ENCODE measurements around the gene TUFT1. TPM values are rescaled to one million over a fixed set of nuclear protein-coding genes. Genes with fewer than 3 reads are reported as not detected.

TUFT1 gene
- total and polyA plus RNA-seq, 2 of the 13 experiments (the other 11 are each of a cell fraction or from before 2014, with no cell fraction given), result 6.4 to 7.3 TPM

DNA sequence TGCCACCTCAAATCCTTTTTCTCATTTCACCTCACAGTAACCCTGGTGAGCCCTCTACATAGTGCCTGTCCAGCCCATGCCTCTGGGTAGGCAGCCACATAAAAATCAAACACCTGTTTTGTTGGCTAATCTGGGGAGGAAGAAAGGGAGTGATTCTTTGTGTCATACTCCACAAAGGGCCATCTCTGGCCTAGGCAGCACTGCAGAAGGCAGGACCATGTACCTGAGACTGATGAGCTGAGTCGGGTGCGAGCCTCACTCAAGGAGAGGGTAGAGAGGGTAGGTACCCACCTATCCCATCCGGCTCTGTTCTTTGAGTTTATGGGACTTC, 7.8 kb downstream of the TUFT1 start:
- FAIRE-seq (no peak), ATAC-seq (peak; percentile 32; the same call in 2 of the 3 replicates), DNase-seq (ENCODE audit: low spot score) (no peak)
- BruUV-seq (replicated peaks), result no TSS peak
- in situ Hi-C loops (cut with HindIII; ENCODE audit: extremely low pct_ligation_motif_present, low pct_unique_long_range_greater_than_20kb) (loop anchor here (25.0 kb wide), 1 partner anchor 189 kb away; no protein-coding TSS in a partner anchor), intact Hi-C loops (cut with micrococcal nuclease; ENCODE audit: unreplicated experiment) (loop anchor here (2.0 to 10.0 kb wide), 2 partner anchors 17 to 287 kb away; partner anchors contain the start of genes C2CD4D and RORC)
- no peaks in the 10 kb centered on the region for H3K9me3 ChIP-seq (ENCODE audit: low read length)
- peaks cover 48% of the 10 kb centered on the region for H3K4me1 ChIP-seq (ENCODE audit: insufficient read depth, low read length)
- no peak overlapping the region for H2AFZ ChIP-seq (ENCODE audit: low read length)
- H3K27ac ChIP-seq (ENCODE audit: extremely low read length, insufficient read depth, low read length), result peak overlapping the region; percentile 79
- TF ChIP-seq SP2 (CRISPR knock-in tag; IDR thresholded peaks at IDR 0.05) (0 out of 2 replicates have a peak, but pooled peaks have one; percentile 8), MBD4 (IDR thresholded peaks at IDR 0.05; ENCODE audit: borderline replicate concordance, low read length) (no peak), ZNF333 (CRISPR knock-in tag; IDR thresholded peaks at IDR 0.05; ENCODE audit: borderline replicate concordance) (no peak), ZNF660 (CRISPR knock-in tag; IDR thresholded peaks at IDR 0.05; ENCODE audit: borderline replicate concordance, low read depth) (no peak), DNMT1 (CRISPR knock-in tag; IDR thresholded peaks at IDR 0.05) (no peak), KDM4B (CRISPR knock-in tag; IDR thresholded peaks at IDR 0.05) (no peak)
- TF ChIP-seq, protein P1, sequence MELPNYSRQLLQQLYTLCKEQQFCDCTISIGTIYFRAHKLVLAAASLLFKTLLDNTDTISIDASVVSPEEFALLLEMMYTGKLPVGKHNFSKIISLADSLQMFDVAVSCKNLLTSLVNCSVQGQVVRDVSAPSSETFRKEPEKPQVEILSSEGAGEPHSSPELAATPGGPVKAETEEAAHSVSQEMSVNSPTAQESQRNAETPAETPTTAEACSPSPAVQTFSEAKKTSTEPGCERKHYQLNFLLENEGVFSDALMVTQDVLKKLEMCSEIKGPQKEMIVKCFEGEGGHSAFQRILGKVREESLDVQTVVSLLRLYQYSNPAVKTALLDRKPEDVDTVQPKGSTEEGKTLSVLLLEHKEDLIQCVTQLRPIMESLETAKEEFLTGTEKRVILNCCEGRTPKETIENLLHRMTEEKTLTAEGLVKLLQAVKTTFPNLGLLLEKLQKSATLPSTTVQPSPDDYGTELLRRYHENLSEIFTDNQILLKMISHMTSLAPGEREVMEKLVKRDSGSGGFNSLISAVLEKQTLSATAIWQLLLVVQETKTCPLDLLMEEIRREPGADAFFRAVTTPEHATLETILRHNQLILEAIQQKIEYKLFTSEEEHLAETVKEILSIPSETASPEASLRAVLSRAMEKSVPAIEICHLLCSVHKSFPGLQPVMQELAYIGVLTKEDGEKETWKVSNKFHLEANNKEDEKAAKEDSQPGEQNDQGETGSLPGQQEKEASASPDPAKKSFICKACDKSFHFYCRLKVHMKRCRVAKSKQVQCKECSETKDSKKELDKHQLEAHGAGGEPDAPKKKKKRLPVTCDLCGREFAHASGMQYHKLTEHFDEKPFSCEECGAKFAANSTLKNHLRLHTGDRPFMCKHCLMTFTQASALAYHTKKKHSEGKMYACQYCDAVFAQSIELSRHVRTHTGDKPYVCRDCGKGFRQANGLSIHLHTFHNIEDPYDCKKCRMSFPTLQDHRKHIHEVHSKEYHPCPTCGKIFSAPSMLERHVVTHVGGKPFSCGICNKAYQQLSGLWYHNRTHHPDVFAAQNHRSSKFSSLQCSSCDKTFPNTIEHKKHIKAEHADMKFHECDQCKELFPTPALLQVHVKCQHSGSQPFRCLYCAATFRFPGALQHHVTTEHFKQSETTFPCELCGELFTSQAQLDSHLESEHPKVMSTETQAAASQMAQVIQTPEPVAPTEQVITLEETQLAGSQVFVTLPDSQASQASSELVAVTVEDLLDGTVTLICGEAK (IDR thresholded peaks at IDR 0.05), result no peak
- TF ChIP-seq, protein P1 (CRISPR knock-in tag; IDR thresholded peaks at IDR 0.05), result no peak
- TF ChIP-seq, protein P2, sequence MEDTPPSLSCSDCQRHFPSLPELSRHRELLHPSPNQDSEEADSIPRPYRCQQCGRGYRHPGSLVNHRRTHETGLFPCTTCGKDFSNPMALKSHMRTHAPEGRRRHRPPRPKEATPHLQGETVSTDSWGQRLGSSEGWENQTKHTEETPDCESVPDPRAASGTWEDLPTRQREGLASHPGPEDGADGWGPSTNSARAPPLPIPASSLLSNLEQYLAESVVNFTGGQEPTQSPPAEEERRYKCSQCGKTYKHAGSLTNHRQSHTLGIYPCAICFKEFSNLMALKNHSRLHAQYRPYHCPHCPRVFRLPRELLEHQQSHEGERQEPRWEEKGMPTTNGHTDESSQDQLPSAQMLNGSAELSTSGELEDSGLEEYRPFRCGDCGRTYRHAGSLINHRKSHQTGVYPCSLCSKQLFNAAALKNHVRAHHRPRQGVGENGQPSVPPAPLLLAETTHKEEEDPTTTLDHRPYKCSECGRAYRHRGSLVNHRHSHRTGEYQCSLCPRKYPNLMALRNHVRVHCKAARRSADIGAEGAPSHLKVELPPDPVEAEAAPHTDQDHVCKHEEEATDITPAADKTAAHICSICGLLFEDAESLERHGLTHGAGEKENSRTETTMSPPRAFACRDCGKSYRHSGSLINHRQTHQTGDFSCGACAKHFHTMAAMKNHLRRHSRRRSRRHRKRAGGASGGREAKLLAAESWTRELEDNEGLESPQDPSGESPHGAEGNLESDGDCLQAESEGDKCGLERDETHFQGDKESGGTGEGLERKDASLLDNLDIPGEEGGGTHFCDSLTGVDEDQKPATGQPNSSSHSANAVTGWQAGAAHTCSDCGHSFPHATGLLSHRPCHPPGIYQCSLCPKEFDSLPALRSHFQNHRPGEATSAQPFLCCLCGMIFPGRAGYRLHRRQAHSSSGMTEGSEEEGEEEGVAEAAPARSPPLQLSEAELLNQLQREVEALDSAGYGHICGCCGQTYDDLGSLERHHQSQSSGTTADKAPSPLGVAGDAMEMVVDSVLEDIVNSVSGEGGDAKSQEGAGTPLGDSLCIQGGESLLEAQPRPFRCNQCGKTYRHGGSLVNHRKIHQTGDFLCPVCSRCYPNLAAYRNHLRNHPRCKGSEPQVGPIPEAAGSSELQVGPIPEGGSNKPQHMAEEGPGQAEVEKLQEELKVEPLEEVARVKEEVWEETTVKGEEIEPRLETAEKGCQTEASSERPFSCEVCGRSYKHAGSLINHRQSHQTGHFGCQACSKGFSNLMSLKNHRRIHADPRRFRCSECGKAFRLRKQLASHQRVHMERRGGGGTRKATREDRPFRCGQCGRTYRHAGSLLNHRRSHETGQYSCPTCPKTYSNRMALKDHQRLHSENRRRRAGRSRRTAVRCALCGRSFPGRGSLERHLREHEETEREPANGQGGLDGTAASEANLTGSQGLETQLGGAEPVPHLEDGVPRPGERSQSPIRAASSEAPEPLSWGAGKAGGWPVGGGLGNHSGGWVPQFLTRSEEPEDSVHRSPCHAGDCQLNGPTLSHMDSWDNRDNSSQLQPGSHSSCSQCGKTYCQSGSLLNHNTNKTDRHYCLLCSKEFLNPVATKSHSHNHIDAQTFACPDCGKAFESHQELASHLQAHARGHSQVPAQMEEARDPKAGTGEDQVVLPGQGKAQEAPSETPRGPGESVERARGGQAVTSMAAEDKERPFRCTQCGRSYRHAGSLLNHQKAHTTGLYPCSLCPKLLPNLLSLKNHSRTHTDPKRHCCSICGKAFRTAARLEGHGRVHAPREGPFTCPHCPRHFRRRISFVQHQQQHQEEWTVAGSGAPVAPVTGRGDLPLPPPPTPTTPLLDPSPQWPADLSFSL (CRISPR knock-in tag; IDR thresholded peaks at IDR 0.05), result no peak
- peak overlapping the region; percentile 63 for H3K9ac ChIP-seq (ENCODE audit: insufficient read depth, low read depth, low read length)
- no peaks in the 10 kb centered on the region for H4K20me1 ChIP-seq (ENCODE audit: insufficient read depth, low read length)
- H3K36me3 ChIP-seq (replicated peaks in 1 of 2; ENCODE audit: control insufficient read depth in 1 of 2, insufficient read depth in 2 of 2, low read length in 2 of 2), result no peaks in the 10 kb centered on the region; a peak in 1 of 5 replicates
- H3K4me3 ChIP-seq (replicated peaks in 1 of 3; ENCODE audit: insufficient read depth in 1 of 3, low read depth in 2 of 3, low read length in 3 of 3), result peak overlapping the region; percentile 19 to 59 (median 21); a peak in 2 of 6 replicates
- peaks cover 12% of the 10 kb centered on the region for H3K79me2 ChIP-seq (ENCODE audit: insufficient read depth, low read length)
- 81% methylated on average over 3 of the region's 3 CpGs for WGBS (ENCODE audit: low lambda C conversion rate)
- peak overlapping the region; percentile 87 for H3K4me2 ChIP-seq (ENCODE audit: low read depth, low read length)
- CTCF ChIA-PET (ENCODE audit: low intra/inter-chr PET ratio, low total read pairs), result no interaction called here
- POLR2A ChIA-PET, result interaction anchor here (1.6 to 3.8 kb wide), 3 partner anchors 7 to 22 kb away, joined by 6 to 41 read pairs (median 15); partner anchors contain the start of gene TUFT1
- no peaks in the 10 kb centered on the region for H3K27me3 ChIP-seq (ENCODE audit: control insufficient read depth in 1 of 2, insufficient read depth in 2 of 2, low read length in 2 of 2)
